Measurements from ENCODE around the gene PLP2.

PLP2 gene

DNA sequence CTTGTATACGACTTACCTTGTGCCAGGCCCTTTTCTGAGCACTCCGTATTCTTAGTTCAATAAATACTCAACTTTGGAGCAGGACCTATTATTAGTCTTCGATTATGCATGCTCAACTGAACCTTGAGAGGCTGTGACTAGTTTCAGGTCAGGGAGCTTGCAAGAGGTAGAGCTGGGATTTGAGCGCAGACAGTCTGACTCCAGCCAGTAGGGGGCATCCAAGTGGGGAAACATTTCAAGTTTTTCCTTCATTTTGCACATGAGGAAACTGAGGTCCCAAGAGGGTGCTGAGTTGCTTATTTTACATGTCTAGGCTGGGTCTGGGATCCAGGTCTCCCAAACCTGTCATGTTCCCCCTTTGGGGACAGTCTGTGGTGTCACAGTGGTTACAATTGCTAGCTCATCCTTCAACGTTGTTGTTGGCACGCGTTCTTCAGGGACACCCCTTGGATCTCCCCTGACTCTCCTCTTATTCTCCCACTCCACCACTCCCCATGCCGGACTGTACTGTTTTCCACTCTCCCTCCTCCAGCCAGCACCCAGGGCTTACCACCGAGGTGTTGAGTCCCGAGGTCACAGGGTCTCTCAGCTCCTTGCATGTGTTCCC, 21.1 kb downstream of the PLP2 start:
- Histone ChIP-seq H3K36me3 (peaks cover 68% of the 10 kb centered on the region), H3K4me3 (ENCODE audit: low read depth, low read length) (no peak overlapping the region), H3K27me3 (ENCODE audit: insufficient read depth, low read depth, severe bottlenecking) (peaks cover 3% of the 10 kb centered on the region), H3K27ac (no peak overlapping the region), H3K9me3 (ENCODE audit: severe bottlenecking) (no peaks in the 10 kb centered on the region)
- TF ChIP-seq CTCF (IDR thresholded peaks at IDR 0.05; ENCODE audit: low read depth, low read length): peak; percentile 68
- DNase-seq: no peak

DNA sequence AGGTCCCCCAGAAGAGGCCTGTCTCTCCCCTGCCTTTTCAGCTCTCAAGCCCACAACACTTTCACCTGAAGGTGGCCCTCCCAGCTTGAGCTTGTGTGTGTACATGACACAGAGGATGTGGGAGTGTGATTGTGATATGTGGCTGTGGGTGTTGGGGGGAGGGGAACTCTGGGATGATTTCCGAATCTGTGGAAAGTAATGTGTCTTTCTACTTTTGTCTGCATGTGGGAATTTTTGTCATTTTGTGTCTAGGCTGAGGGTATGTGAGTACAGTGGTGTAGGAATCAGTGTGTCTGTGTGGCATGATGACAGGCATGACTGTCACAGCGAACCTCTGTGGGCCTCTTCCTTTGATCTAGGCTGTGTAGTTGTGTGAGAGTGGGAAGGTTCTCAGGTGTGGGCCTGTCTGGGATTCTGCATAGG, 21.9 kb downstream of the PLP2 start:
- Histone ChIP-seq H3K36me3 (peaks cover 73% of the 10 kb centered on the region), H3K9me3 (ENCODE audit: severe bottlenecking) (no peaks in the 10 kb centered on the region), H3K27me3 (ENCODE audit: insufficient read depth, low read depth, severe bottlenecking) (peaks cover 3% of the 10 kb centered on the region), H3K4me3 (ENCODE audit: low read depth, low read length) (no peak overlapping the region), H3K27ac (no peak overlapping the region)
- TF ChIP-seq CTCF (IDR thresholded peaks at IDR 0.05; ENCODE audit: low read depth, low read length): no peak
- DNase-seq: no peak

DNA sequence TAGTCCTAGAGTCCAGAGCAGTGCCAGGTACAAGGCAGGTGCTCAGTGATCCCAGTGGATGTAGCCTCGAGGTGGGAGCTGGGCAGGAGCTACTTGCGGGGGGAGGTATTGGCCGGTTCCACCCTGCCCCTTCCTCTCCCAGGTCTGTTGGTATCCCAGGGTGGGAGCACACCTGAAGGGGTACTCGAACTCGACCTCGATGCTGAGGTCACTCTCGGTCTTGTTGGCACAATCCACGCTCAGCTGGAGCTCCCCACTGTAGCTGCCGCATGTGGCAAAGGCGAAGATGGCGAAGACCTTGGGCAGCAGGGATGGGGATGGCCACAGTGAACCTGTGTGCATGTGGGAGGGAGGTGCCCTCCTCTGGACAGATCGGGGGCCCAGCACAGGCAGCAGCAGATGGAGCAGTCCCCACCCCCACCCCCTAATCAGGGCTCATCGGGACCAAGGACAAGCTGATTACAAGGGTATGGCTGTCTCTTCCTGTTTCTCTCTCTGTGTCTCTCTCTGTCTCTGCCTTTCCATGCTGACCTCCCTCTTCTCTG, 25.9 kb downstream of the PLP2 start:
- peak; percentile 21; the same call in 1 of the 2 replicates for TF ChIP-seq CTCF (IDR thresholded peaks at IDR 0.05; ENCODE audit: low read depth, low read length)
- Histone ChIP-seq H3K9me3 (ENCODE audit: severe bottlenecking) (no peaks in the 10 kb centered on the region), H3K36me3 (peaks cover 54% of the 10 kb centered on the region), H3K27ac (peak overlapping the region; percentile 95), H3K27me3 (ENCODE audit: insufficient read depth, low read depth, severe bottlenecking) (no peaks in the 10 kb centered on the region), H3K4me3 (ENCODE audit: low read depth, low read length) (peak overlapping the region; percentile 64)
- DNase-seq: peak; percentile 84

GRCh38 chrX:49198540-49199314, 27.0 kb downstream of the PLP2 start:
- H3K27me3 ChIP-seq (ENCODE audit: insufficient read depth, low read depth, severe bottlenecking): no peaks in the 10 kb centered on the region
- H3K36me3 ChIP-seq: peaks cover 45% of the 10 kb centered on the region
- H3K9me3 ChIP-seq (ENCODE audit: severe bottlenecking): no peaks in the 10 kb centered on the region
- DNase-seq: peak; percentile 58
- H3K4me3 ChIP-seq (ENCODE audit: low read depth, low read length): peak overlapping the region; percentile 64
- TF ChIP-seq CTCF (IDR thresholded peaks at IDR 0.05; ENCODE audit: low read depth, low read length): no peak
- peak overlapping the region; percentile 95 for H3K27ac ChIP-seq

DNA sequence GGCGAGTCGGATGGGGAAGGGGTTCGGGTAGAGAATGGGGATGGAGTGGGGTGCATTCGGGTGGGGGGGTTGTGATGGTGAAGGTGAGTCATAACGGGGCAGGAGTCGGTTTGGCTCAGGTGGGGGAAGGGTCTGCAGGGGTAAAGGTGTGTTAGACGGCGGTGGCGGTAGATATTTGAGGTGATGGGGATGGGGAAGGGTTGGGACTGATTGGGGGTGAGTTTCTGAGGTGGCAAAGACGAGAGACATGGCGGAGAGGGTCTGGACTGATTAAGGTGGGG, 27.6 kb downstream of the PLP2 start:
- H3K9me3 ChIP-seq (ENCODE audit: severe bottlenecking): no peaks in the 10 kb centered on the region
- peak overlapping the region; percentile 64 for H3K4me3 ChIP-seq (ENCODE audit: low read depth, low read length)
- no peak for DNase-seq
- peak overlapping the region; percentile 95 for H3K27ac ChIP-seq
- TF ChIP-seq CTCF (IDR thresholded peaks at IDR 0.05; ENCODE audit: low read depth, low read length): no peak
- no peaks in the 10 kb centered on the region for H3K27me3 ChIP-seq (ENCODE audit: insufficient read depth, low read depth, severe bottlenecking)
- H3K36me3 ChIP-seq: peaks cover 40% of the 10 kb centered on the region
